OCI-LY3 (cell line): ENCODE results near the gene BCO2.

ENCODE experiments used
- CTCF ChIP-seq: fragments of 200-600, 300-600 bp; sonication (generic); IDR thresholded peaks from 2 replicates; pipeline ENCODE4 v1.5.1; 2014; ENCODE audit warnings: antibody characterized with exemption, low read length, low read depth
- EZH2phosphoT487 ChIP-seq: fragments of 200-600 bp; shearing (Covaris generic); IDR thresholded peaks from 2 replicates; pipeline ENCODE4 v1.6.1; 2018; ENCODE audit warnings: antibody characterized with exemption, mixed run types, low read depth

- TF ChIP-seq CTCF (no peak), EZH2phosphoT487 (no peak)
These were observed 53.8 kb downstream of the BCO2 start for GRCh38 chr11:112229159-112229558.
